Measurements from ENCODE around the gene DCAF7.

DCAF7 gene

GRCh38 chr17:63549946-63550816, at the start of gene DCAF7:
DCAF7 (plus strand) TSS chr17:63550477; CDS start chr17:63550678, 201 bp downstream.
- TF ChIP-seq, protein P1, sequence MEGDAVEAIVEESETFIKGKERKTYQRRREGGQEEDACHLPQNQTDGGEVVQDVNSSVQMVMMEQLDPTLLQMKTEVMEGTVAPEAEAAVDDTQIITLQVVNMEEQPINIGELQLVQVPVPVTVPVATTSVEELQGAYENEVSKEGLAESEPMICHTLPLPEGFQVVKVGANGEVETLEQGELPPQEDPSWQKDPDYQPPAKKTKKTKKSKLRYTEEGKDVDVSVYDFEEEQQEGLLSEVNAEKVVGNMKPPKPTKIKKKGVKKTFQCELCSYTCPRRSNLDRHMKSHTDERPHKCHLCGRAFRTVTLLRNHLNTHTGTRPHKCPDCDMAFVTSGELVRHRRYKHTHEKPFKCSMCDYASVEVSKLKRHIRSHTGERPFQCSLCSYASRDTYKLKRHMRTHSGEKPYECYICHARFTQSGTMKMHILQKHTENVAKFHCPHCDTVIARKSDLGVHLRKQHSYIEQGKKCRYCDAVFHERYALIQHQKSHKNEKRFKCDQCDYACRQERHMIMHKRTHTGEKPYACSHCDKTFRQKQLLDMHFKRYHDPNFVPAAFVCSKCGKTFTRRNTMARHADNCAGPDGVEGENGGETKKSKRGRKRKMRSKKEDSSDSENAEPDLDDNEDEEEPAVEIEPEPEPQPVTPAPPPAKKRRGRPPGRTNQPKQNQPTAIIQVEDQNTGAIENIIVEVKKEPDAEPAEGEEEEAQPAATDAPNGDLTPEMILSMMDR (IDR thresholded peaks at IDR 0.05; ENCODE audit: low read depth, low read length) = no peak
- peak; percentile 100 for DNase-seq (ENCODE audit: low read depth in 2 of 2)
- peak within 1 kb of the TSS; percentile 91 to 96 for H3K4me3 ChIP-seq (replicated peaks in 1 of 2; ENCODE audit: low read depth in 2 of 2, low read length in 2 of 2)

DNA sequence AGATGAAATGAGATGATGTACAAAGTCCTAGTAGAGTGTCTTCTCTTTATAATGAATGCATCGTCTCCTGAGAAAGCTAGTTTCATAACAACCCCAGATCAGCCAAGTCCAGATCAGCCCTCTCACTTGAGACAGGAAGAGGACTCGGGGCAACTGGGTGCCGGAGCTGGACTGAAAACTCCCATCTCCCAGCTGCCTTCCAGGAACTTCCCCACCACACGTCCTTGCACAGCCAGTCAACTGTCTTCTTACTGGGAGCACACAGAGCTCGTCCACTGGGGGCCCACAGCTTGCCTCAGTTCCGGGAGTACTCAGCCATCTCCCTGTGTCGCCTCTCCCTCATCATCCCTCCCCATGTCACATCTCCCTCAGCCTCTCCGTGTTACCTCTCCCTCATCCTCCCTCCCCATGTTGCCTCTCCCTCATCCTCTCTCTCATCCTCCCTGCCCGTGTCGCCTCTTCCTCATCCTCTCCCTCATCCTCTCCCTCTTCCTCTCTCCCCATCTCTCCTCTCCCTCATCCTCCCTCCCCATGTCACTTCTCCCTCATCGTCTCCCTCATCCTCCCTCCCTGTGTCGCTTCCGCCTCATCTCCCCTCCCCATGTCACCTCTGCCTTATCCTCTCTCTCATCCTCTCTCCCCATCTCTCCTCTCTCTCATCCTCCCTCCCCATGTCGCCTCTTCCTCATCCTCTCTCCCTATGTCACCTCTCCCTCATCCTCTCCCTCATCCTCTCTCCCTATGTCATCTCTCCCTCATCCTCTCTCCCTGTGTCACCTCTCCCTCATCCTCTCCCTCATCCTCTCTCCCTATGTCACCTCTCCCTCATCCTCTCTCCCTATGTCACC, 49.5 kb upstream of the DCAF7 start:
- H3K4me3 ChIP-seq (replicated peaks in 1 of 2; ENCODE audit: low read depth in 2 of 2, low read length in 2 of 2) = no peak overlapping the region
- TF ChIP-seq, protein P1 (IDR thresholded peaks at IDR 0.05; ENCODE audit: low read depth, low read length) = no peak
- no peak for DNase-seq (ENCODE audit: low read depth in 2 of 2)

GRCh38 chr17:63503341-63503705, 47.0 kb upstream of the DCAF7 start:
- no peak for DNase-seq (ENCODE audit: low read depth in 2 of 2)
- no peak overlapping the region for H3K4me3 ChIP-seq (replicated peaks in 1 of 2; ENCODE audit: low read depth in 2 of 2, low read length in 2 of 2)
- TF ChIP-seq, protein P1 (IDR thresholded peaks at IDR 0.05; ENCODE audit: low read depth, low read length) = no peak

- no peak overlapping the region for H3K4me3 ChIP-seq (replicated peaks in 1 of 2; ENCODE audit: low read depth in 2 of 2, low read length in 2 of 2)
- TF ChIP-seq, protein P1 (IDR thresholded peaks at IDR 0.05; ENCODE audit: low read depth, low read length) = no peak
- DNase-seq (ENCODE audit: low read depth in 2 of 2) = no peak
These were observed 46.0 kb upstream of the DCAF7 start for GRCh38 chr17:63504261-63504660.

DNA sequence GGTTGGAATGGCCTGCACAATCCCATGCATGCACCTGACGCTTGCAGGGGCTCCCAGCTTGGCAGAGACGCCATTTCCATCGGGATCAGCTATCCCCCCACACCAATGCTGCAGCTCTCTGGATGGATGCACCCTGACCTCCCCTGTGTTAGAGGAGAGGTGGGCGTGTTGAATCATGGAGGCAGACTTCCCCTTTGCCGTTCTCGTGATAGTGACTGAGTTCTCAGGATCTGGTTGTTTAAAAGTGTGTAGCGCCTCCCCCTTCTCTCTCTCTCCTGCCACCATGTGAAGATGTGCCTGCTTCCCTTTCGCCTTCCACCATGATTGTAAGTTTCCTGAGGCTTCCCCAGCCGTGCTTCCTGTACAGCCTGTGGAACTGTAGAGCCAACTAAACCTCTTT, 44.9 kb upstream of the DCAF7 start:
- TF ChIP-seq, protein P1 (IDR thresholded peaks at IDR 0.05; ENCODE audit: low read depth, low read length) = no peak
- no peak for DNase-seq (ENCODE audit: low read depth in 2 of 2)
- no peak overlapping the region for H3K4me3 ChIP-seq (replicated peaks in 1 of 2; ENCODE audit: low read depth in 2 of 2, low read length in 2 of 2)

GRCh38 chr17:63506627-63507026, 43.6 kb upstream of the DCAF7 start:
- H3K4me3 ChIP-seq (replicated peaks in 1 of 2; ENCODE audit: low read depth in 2 of 2, low read length in 2 of 2) = no peak overlapping the region
- no peak for DNase-seq (ENCODE audit: low read depth in 2 of 2)
- TF ChIP-seq, protein P1 (IDR thresholded peaks at IDR 0.05; ENCODE audit: low read depth, low read length) = no peak
